GM18873 (cell line): ENCODE results near the gene CTSK.
"Not testable (repeated sequence)": the region's sequence is repeated elsewhere in the genome, so short reads cannot be mapped to it uniquely, and the experiment has no call there.

Experiments used
- ATAC-seq: cut with Tn5 transposase; IDR thresholded peaks from one replicate; pipeline ENCODE4 v1.9.1; 2021; ENCODE audit warnings: mild to moderate bottlenecking, moderate library complexity, moderate number of reproducible peaks; ENCODE audit not compliant: unreplicated experiment, low FRiP score

Gene CTSK

GRCh38 chr1:150808121-150808520 lies at the start of gene CTSK:
Gene CTSK (minus strand): TSS chr1:150808260. CDS start chr1:150806805, 1,455 bp downstream.
- no peak for ATAC-seq

DNA sequence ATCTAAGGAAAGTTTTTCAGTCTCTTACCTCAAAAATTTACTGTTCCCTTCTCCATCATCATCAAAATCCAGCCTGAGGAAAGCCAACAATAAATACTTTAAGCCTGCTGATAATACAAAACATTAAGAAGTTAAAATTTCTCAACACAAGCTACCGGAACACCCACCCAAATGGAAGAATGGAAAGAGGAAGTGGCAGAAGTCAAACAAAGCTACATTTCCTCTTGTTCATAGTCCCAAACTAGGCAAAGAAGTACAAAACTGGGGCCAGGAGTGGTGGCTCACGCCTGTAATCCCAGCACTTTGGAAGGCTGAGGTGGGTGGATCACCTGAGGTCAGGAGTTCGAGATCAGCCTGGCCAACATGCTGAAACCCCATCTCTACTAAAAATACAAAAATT lies 44.7 kb upstream of the CTSK start:
- not testable (repeated sequence) for ATAC-seq

GRCh38 chr1:150850801-150851362 lies 42.8 kb upstream of the CTSK start:
- ATAC-seq: not testable (repeated sequence)

DNA sequence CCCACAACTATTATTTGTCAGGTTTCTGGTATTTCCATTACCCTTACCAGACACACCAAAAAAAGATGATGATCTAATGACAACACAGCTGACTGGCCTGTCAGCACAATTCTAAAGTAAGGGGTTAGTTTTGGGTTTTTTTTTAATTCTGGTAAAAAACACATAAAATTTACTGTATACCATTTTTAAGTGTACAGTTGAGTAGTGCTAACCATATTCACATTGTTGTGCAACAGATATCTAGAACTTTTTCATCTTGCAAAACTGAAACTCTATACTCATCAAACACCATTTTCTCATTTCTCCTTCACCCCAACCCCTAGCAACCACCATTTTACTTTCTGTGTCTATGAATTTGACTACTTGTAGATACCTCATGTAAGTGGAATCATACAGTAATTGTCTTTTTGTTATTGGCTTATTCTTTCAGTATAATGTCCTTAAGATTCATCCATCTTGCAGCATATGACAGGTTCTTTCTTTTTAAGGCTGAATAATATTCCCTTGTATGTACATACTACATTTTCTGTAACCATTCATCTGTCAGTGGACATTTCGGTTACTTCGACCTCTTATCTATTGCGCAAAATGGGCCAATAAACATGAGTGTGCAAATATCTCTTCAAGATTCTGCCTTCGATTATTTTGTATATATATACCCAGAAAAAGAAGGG lies 38.5 kb upstream of the CTSK start:
- no peak for ATAC-seq

GRCh38 chr1:150843474-150843873 lies 35.4 kb upstream of the CTSK start:
- ATAC-seq: no peak

- ATAC-seq: no peak
These were observed 34.9 kb upstream of the CTSK start for GRCh38 chr1:150842964-150843363.

DNA sequence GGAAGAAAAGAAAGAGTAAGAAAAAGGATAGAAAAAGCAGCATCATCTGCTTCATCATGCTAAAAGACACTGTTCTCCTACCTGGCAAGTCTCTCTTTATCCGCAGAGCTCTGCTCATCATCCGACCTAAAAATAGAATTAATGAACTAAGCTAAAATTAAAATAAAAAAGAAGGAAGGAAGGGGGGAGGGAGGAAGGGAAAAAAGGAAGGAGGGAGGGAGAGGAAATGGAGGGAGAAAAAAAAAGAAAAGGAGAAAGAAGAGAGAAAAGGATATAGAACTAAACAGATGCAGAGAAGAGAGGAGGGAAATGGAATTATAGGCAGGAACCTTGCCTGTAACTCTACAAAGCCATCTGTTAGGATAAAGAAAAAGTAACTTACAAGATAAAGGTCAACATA lies 34.3 kb upstream of the CTSK start:
- no peak for ATAC-seq

- no peak for ATAC-seq
These were observed 33.6 kb upstream of the CTSK start for GRCh38 chr1:150841626-150842025.

DNA sequence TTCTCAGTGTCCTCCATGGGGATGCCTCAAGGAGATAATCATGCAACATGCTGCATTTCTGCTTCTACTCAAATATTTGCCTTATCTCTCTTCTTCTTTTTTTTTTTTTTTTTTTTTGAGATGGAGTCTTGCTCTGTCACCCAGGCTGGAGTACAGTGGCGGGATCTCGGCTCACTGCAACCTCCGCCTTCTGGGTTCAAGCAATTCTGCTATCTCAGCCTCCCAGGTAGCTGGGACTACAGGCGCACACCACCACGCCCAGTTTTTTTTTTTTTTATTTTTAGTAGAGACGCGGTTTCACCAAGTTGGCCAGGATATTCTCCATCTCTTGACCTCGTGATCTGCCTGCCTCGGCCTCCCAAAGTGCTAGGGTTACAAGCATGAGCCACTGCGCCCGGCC lies 32.8 kb upstream of the CTSK start:
- ATAC-seq: not testable (repeated sequence)

- no peak for ATAC-seq
These were observed 28.2 kb upstream of the CTSK start for GRCh38 chr1:150836129-150836773.

- not testable (repeated sequence) for ATAC-seq
These were observed 25.9 kb upstream of the CTSK start for GRCh38 chr1:150833961-150834360.

DNA sequence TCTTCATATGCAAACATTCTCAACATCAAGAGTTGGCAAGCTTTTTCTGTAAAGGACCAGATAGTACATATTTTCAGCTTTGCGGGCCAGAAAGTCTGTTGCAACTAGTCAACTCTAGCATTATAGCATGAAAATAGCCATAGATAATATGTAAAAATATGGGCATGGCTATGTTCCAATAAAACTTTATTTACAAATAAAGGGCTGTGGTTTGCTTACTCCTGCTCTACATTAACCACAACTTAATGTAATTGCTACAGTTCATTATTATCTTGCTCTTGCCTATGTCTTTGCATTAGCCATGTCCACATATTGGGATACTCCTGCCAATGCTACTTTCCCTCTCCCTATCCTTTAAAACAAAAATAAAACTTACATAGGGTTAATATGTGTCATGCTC lies 24.5 kb upstream of the CTSK start:
- no peak for ATAC-seq

- no peak for ATAC-seq
These were observed 21.7 kb upstream of the CTSK start for GRCh38 chr1:150829751-150830150.

DNA sequence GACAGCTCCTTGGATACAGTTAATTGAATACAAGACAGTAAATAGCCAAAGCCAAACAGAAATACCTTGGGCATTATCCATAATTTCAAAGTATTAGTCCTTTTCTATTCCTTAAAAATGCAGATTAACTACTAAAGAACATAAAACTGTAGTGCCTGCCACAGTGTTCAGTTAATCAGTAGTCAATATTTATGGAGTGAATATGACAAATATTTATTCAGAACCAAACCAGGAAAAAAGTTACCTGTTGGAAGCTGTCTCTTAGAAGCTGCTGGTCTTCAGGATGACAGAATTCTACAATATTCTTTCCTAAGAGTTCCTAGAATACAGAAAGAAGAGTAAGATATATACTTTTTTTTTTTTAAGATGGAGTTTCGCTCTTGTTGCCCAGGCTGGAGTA lies 18.2 kb upstream of the CTSK start:
- no peak for ATAC-seq

- ATAC-seq: no peak
These were observed 12.9 kb upstream of the CTSK start for GRCh38 chr1:150820730-150821512.

DNA sequence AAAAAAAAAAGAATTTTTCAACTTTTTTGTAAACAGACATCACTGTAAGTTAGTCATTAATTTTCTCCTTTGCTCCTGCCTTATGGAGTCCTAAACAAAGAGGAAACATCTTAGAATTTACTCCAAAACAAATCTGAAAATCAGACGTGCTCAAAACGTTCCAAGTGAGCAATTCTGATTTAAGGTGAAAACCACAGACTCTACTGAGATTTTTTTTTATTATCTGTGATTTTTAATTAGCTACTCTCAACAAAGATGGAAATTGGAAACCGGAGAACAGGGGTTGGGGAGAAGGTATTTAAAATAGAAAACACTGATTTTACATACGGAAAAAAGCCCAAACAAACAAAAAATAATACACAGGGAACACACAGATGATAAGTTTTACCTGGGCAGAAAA lies 7.8 kb upstream of the CTSK start:
- no peak for ATAC-seq

GRCh38 chr1:150813028-150813707 lies 5.1 kb upstream of the CTSK start:
- ATAC-seq: no peak

- no peak for ATAC-seq
These were observed 3.0 kb upstream of the CTSK start for GRCh38 chr1:150810958-150811659.

DNA sequence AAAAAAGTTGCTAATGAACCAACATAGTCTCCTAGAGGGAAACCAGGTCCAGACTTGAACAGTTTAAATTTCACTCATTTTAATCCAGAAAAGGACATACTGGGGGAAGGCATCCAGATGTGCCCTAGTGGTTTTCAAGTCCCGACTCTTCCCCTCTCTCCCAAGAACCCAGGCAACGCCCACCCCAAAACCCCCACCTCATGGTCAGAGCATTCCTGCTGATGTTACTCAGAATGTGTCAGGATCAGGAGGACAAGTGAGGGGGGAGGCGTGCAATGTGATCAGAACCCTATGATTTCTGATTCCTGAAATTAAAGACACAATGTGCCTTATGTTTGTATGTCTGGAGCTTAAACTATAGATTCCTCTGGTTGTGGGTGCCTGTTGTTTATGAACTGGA lies 1.6 kb upstream of the CTSK start:
- ATAC-seq: no peak

DNA sequence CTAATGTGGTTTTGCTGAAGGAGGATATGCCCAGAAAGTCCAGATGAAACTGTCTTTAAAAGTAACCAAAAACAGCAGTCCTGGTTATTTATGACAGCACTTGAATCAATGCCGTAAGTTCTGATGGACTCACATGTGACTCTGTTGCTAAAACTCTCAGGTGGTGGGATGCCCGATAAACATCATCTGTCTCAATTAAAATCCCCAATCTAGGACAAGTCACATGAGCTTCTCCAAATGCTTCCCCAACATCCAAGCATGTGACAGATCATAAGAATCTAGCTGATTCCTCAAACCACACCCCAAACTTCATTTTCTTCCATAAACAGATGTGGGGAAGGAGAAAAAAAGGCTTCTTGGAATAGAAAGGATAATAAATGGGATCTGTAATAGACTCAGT lies 786 bp upstream of the CTSK start:
- ATAC-seq: no peak
